Measurements from ENCODE around the gene HEPACAM2. TPM values are rescaled to one million over a fixed set of nuclear protein-coding genes. Genes with fewer than 3 reads are reported as not detected.

Gene HEPACAM2
- not detected in 2 replicates for total RNA-seq

GRCh38 chr7:93226310-93226709 lies at the start of gene HEPACAM2:
HEPACAM2 (minus strand) TSS chr7:93226469.
- H3K27me3 Mint-ChIP-seq (ENCODE audit: insufficient read depth): peaks cover 13% of the 10 kb centered on the region
- H3K36me3 Mint-ChIP-seq (ENCODE audit: low read depth): no peaks in the 10 kb centered on the region
- H3K9me3 Mint-ChIP-seq: no peaks in the 10 kb centered on the region
- no peak for DNase-seq (ENCODE audit: low spot score)
- intact Hi-C loops (cut with micrococcal nuclease): no loop called here
- no peak within 1 kb of the TSS for H3K4me3 Mint-ChIP-seq
- H3K27ac Mint-ChIP-seq: no peak within 1 kb of the TSS
- peaks cover 7% of the 10 kb centered on the region for H3K4me1 Mint-ChIP-seq (ENCODE audit: low read depth)

- Mint-ChIP-seq H3K4me1 (ENCODE audit: low read depth) (no peaks in the 10 kb centered on the region), H3K27me3 (ENCODE audit: insufficient read depth) (no peaks in the 10 kb centered on the region), H3K27ac (no peak overlapping the region), H3K4me3 (no peak overlapping the region), H3K9me3 (no peaks in the 10 kb centered on the region), H3K36me3 (ENCODE audit: low read depth) (no peaks in the 10 kb centered on the region)
- no peak for DNase-seq (ENCODE audit: low spot score)
- intact Hi-C loops (cut with micrococcal nuclease): no loop called here
These were observed 39.0 kb upstream of the HEPACAM2 start for GRCh38 chr7:93265220-93265619.

GRCh38 chr7:93262535-93262934 lies 36.3 kb upstream of the HEPACAM2 start:
- H3K4me3 Mint-ChIP-seq: no peak overlapping the region
- H3K27ac Mint-ChIP-seq: no peak overlapping the region
- intact Hi-C loops (cut with micrococcal nuclease): no loop called here
- H3K27me3 Mint-ChIP-seq (ENCODE audit: insufficient read depth): no peaks in the 10 kb centered on the region
- H3K36me3 Mint-ChIP-seq (ENCODE audit: low read depth): no peaks in the 10 kb centered on the region
- no peaks in the 10 kb centered on the region for H3K4me1 Mint-ChIP-seq (ENCODE audit: low read depth)
- no peaks in the 10 kb centered on the region for H3K9me3 Mint-ChIP-seq
- DNase-seq (ENCODE audit: low spot score): no peak

- H3K27me3 Mint-ChIP-seq (ENCODE audit: insufficient read depth): no peaks in the 10 kb centered on the region
- H3K9me3 Mint-ChIP-seq: no peaks in the 10 kb centered on the region
- H3K27ac Mint-ChIP-seq: no peak overlapping the region
- no peaks in the 10 kb centered on the region for H3K36me3 Mint-ChIP-seq (ENCODE audit: low read depth)
- DNase-seq (ENCODE audit: low spot score): no peak
- no peak overlapping the region for H3K4me3 Mint-ChIP-seq
- intact Hi-C loops (cut with micrococcal nuclease): no loop called here
- H3K4me1 Mint-ChIP-seq (ENCODE audit: low read depth): no peaks in the 10 kb centered on the region
These were observed 32.4 kb upstream of the HEPACAM2 start for GRCh38 chr7:93258661-93259060.

GRCh38 chr7:93249491-93250148 lies 23.4 kb upstream of the HEPACAM2 start:
- intact Hi-C loops (cut with micrococcal nuclease): loop anchor here (5.0 kb wide), 2 partner anchors 123 to 1188 kb away; no protein-coding TSS in a partner anchor
- no peaks in the 10 kb centered on the region for H3K9me3 Mint-ChIP-seq
- DNase-seq (ENCODE audit: low spot score): no peak
- H3K36me3 Mint-ChIP-seq (ENCODE audit: low read depth): no peaks in the 10 kb centered on the region
- H3K4me3 Mint-ChIP-seq: no peak overlapping the region
- no peaks in the 10 kb centered on the region for H3K4me1 Mint-ChIP-seq (ENCODE audit: low read depth)
- no peaks in the 10 kb centered on the region for H3K27me3 Mint-ChIP-seq (ENCODE audit: insufficient read depth)
- no peak overlapping the region for H3K27ac Mint-ChIP-seq

GRCh38 chr7:93245525-93246432 lies 19.5 kb upstream of the HEPACAM2 start:
- H3K9me3 Mint-ChIP-seq: no peaks in the 10 kb centered on the region
- H3K4me1 Mint-ChIP-seq (ENCODE audit: low read depth): no peaks in the 10 kb centered on the region
- H3K36me3 Mint-ChIP-seq (ENCODE audit: low read depth): no peaks in the 10 kb centered on the region
- peaks cover 2% of the 10 kb centered on the region for H3K27me3 Mint-ChIP-seq (ENCODE audit: insufficient read depth)
- no peak overlapping the region for H3K27ac Mint-ChIP-seq
- DNase-seq (ENCODE audit: low spot score): no peak
- intact Hi-C loops (cut with micrococcal nuclease): loop anchor here (1.0 to 5.0 kb wide), 6 partner anchors 127 to 1192 kb away; no protein-coding TSS in a partner anchor
- H3K4me3 Mint-ChIP-seq: no peak overlapping the region

GRCh38 chr7:93242106-93242505 lies 15.8 kb upstream of the HEPACAM2 start:
- H3K9me3 Mint-ChIP-seq: no peaks in the 10 kb centered on the region
- H3K4me1 Mint-ChIP-seq (ENCODE audit: low read depth): no peaks in the 10 kb centered on the region
- intact Hi-C loops (cut with micrococcal nuclease): no loop called here
- peaks cover 2% of the 10 kb centered on the region for H3K27me3 Mint-ChIP-seq (ENCODE audit: insufficient read depth)
- no peak for DNase-seq (ENCODE audit: low spot score)
- no peak overlapping the region for H3K4me3 Mint-ChIP-seq
- no peak overlapping the region for H3K27ac Mint-ChIP-seq
- H3K36me3 Mint-ChIP-seq (ENCODE audit: low read depth): no peaks in the 10 kb centered on the region

- H3K36me3 Mint-ChIP-seq (ENCODE audit: low read depth): no peaks in the 10 kb centered on the region
- intact Hi-C loops (cut with micrococcal nuclease): no loop called here
- no peak for DNase-seq (ENCODE audit: low spot score)
- H3K4me3 Mint-ChIP-seq: no peak overlapping the region
- H3K4me1 Mint-ChIP-seq (ENCODE audit: low read depth): no peaks in the 10 kb centered on the region
- no peaks in the 10 kb centered on the region for H3K9me3 Mint-ChIP-seq
- H3K27ac Mint-ChIP-seq: no peak overlapping the region
- H3K27me3 Mint-ChIP-seq (ENCODE audit: insufficient read depth): peaks cover 2% of the 10 kb centered on the region
These were observed 13.6 kb upstream of the HEPACAM2 start for GRCh38 chr7:93239824-93240223.

GRCh38 chr7:93238748-93239147 lies 12.5 kb upstream of the HEPACAM2 start:
- Mint-ChIP-seq H3K4me1 (ENCODE audit: low read depth) (no peaks in the 10 kb centered on the region), H3K4me3 (no peak overlapping the region), H3K27me3 (ENCODE audit: insufficient read depth) (peaks cover 2% of the 10 kb centered on the region), H3K27ac (no peak overlapping the region), H3K9me3 (no peaks in the 10 kb centered on the region), H3K36me3 (ENCODE audit: low read depth) (no peaks in the 10 kb centered on the region)
- intact Hi-C loops (cut with micrococcal nuclease): no loop called here
- no peak for DNase-seq (ENCODE audit: low spot score)

- Mint-ChIP-seq H3K27ac (no peak overlapping the region), H3K9me3 (no peaks in the 10 kb centered on the region), H3K27me3 (ENCODE audit: insufficient read depth) (peaks cover 2% of the 10 kb centered on the region), H3K4me1 (ENCODE audit: low read depth) (no peaks in the 10 kb centered on the region), H3K4me3 (no peak overlapping the region), H3K36me3 (ENCODE audit: low read depth) (no peaks in the 10 kb centered on the region)
- no peak for DNase-seq (ENCODE audit: low spot score)
- intact Hi-C loops (cut with micrococcal nuclease): no loop called here
These were observed 11.9 kb upstream of the HEPACAM2 start for GRCh38 chr7:93238131-93238530.

- Mint-ChIP-seq H3K4me1 (ENCODE audit: low read depth) (peaks cover 11% of the 10 kb centered on the region), H3K36me3 (ENCODE audit: low read depth) (no peaks in the 10 kb centered on the region), H3K9me3 (no peaks in the 10 kb centered on the region), H3K27ac (no peak overlapping the region), H3K4me3 (no peak overlapping the region), H3K27me3 (ENCODE audit: insufficient read depth) (peaks cover 3% of the 10 kb centered on the region)
- intact Hi-C loops (cut with micrococcal nuclease): no loop called here
- DNase-seq (ENCODE audit: low spot score): no peak
These were observed 9.3 kb upstream of the HEPACAM2 start for GRCh38 chr7:93235541-93235940.

GRCh38 chr7:93232673-93233018 lies 6.4 kb upstream of the HEPACAM2 start:
- Mint-ChIP-seq H3K27me3 (ENCODE audit: insufficient read depth) (peaks cover 7% of the 10 kb centered on the region), H3K4me3 (peak overlapping the region; percentile 98), H3K9me3 (no peaks in the 10 kb centered on the region), H3K36me3 (ENCODE audit: low read depth) (no peaks in the 10 kb centered on the region), H3K4me1 (ENCODE audit: low read depth) (peaks cover 18% of the 10 kb centered on the region), H3K27ac (peak overlapping the region; percentile 93)
- no peak for DNase-seq (ENCODE audit: low spot score)
- intact Hi-C loops (cut with micrococcal nuclease): loop anchor here (1.0 to 5.0 kb wide), 12 partner anchors 114 to 1425 kb away; partner anchors contain the start of genes AKAP9, BET1, COL1A2 and CYP51A1

All from activated T-helper 1 cell treated with anti-CD3 and anti-CD28 coated beads, Interleukin-12 subunit alpha, Interleukin-12 subunit beta, Interleukin-2, Interleukin-4 antibody, amounts not matched to agents 30 ng/mL and 10 ng/mL and 1 ng/mL, durations not matched to agents 14 hours and 24 hours and 36 hours (primary cell).